HCT116 (cell line): ENCODE results near the gene PSMG3. TPM values are rescaled to one million over a fixed set of nuclear protein-coding genes. Genes with fewer than 3 reads are reported as not detected.

Experiments
- ATAC-seq: fragments of 200-7000 bp; cut with Tn5 transposase; 2 replicates; pipeline ENCODE4 v1.9.1; 2020; ENCODE audit warnings: mild to moderate bottlenecking, moderate library complexity
- BruUV-seq: library from RNA; stranded (reverse); fragments of 400-500 nt; replicated peaks from 2 replicates; lab custom pipeline; 2021; lab: Mats Ljungman, UMichigan
- CTCF ChIA-PET: fragments of 300-600 bp; sonication (Branson Sonifier 250); formaldehyde crosslinking; loops from one replicate; lab custom pipeline; 2021; ENCODE audit warnings: antibody characterized with exemption; lab: Charles Lee
- POLR2A ChIA-PET: fragments of 300-600, 350-600 bp; sonication (Branson Sonifier 250); formaldehyde crosslinking; loops from one replicate; lab custom pipeline; 2021; ENCODE audit warnings: antibody characterized with exemption; lab: Charles Lee
- RAD21 ChIA-PET, 2 experiments: fragments of 300-600 bp; sonication (Branson Sonifier 250); formaldehyde crosslinking; loops; one replicate each; lab custom pipeline; 2023; ENCODE audit warnings: low total read pairs in 2 of 2; ENCODE audit not compliant: uncharacterized antibody in 2 of 2, unreplicated experiment in 2 of 2, low non-redundant PET in 1 of 2; lab: Charles Lee
- DNase-seq: peaks from one replicate; pipeline ENCODE4 v3.0.0-alpha.2; 2010; ENCODE audit warnings: low read depth, low spot score
- H2AFZ ChIP-seq: fragments of 200-600 bp; shearing (Covaris generic), sonication (generic); 2 replicates; pipeline ENCODE4 v1.6.1; 2017; ENCODE audit warnings: low read depth, mixed run types, mixed read lengths, antibody characterized with exemption, low read length; ENCODE audit not compliant: poor library complexity, severe bottlenecking
- H3K27ac ChIP-seq: 2 replicates; pipeline ENCODE4 v1.5.1; 2012; ENCODE audit warnings: low read depth, low read length
- H3K27me3 ChIP-seq: fragments of 200-600 bp; sonication (generic); 2 replicates; pipeline ENCODE4 v1.6.1; 2016; ENCODE audit warnings: mixed run types, low read length, mixed read lengths; ENCODE audit not compliant: insufficient read depth
- H3K36me3 ChIP-seq, 2 experiments: fragments of 200-500 bp in 1 of 2; fragments of 200-600 bp in 1 of 2; sonication (Bioruptor generic) in 1 of 2; sonication (generic) in 1 of 2; 2 replicates each; pipeline versions ENCODE4 v1.5.1 to v1.6.1; 2014 to 2016; ENCODE audit warnings: low read length in 2 of 2, inconsistent platforms in 1 of 2, mixed read lengths in 1 of 2, mixed run types in 1 of 2; ENCODE audit not compliant: insufficient read depth in 2 of 2, control insufficient read depth in 1 of 2
- H3K4me1 ChIP-seq, 2 experiments: fragments of 200-600 bp in 1 of 2; sonication (generic) in 1 of 2; 2 replicates each; pipeline versions ENCODE4 v1.5.1 to v1.6.1; 2012 to 2017; ENCODE audit warnings: low read length in 2 of 2, inconsistent platforms in 1 of 2, mild to moderate bottlenecking in 1 of 2, mixed read lengths in 1 of 2, mixed run types in 1 of 2, moderate library complexity in 1 of 2; ENCODE audit not compliant: insufficient read depth in 2 of 2, control insufficient read depth in 1 of 2
- H3K4me2 ChIP-seq: fragments of 200-600 bp; sonication (generic); 2 replicates; pipeline ENCODE4 v1.6.1; 2017; ENCODE audit warnings: mixed run types, low read length, mixed read lengths
- H3K4me3 ChIP-seq, 2 experiments: fragments of 200-600 bp in 1 of 2; sonication (generic) in 1 of 2; replicated peaks in 1 of 2; 2 replicates each; pipeline ENCODE4 v1.5.1; 2011 to 2016; ENCODE audit warnings: low read length in 2 of 2, control low read depth in 1 of 2, low read depth in 1 of 2, mild to moderate bottlenecking in 1 of 2, mixed read lengths in 1 of 2, mixed run types in 1 of 2
- H3K79me2 ChIP-seq: fragments of 200-600 bp; sonication (generic); 2 replicates; pipeline ENCODE4 v1.6.1; 2017; ENCODE audit warnings: mild to moderate bottlenecking, mixed run types, low read length, moderate library complexity, mixed read lengths; ENCODE audit not compliant: insufficient read depth
- H3K9ac ChIP-seq: fragments of 200-600 bp; sonication (generic); 2 replicates; pipeline ENCODE4 v1.6.1; 2016; ENCODE audit warnings: low read length, mixed read lengths
- H3K9me2 ChIP-seq: fragments of 200-600 bp; sonication (generic), shearing (Covaris generic); 2 replicates; pipeline ENCODE4 v1.6.1; 2017; ENCODE audit warnings: mixed run types, mild to moderate bottlenecking, moderate library complexity; ENCODE audit not compliant: insufficient read depth
- H3K9me3 ChIP-seq, 2 experiments: fragments of 200-500 bp in 1 of 2; fragments of 200-600 bp in 1 of 2; sonication (Bioruptor generic) in 1 of 2; sonication (generic) in 1 of 2; 2 replicates each; pipeline ENCODE4 v1.6.1; 2014 to 2017; ENCODE audit warnings: low read length in 2 of 2, mixed read lengths in 2 of 2, inconsistent platforms in 1 of 2, low read depth in 1 of 2, mild to moderate bottlenecking in 1 of 2, mixed run types in 1 of 2, moderate library complexity in 1 of 2; ENCODE audit not compliant: control insufficient read depth in 1 of 2, insufficient read depth in 1 of 2
- H4K20me1 ChIP-seq: fragments of 200-600 bp; sonication (generic), shearing (Covaris generic); 2 replicates; pipeline ENCODE4 v1.6.1; 2017; ENCODE audit warnings: mixed run types, mild to moderate bottlenecking, moderate library complexity; ENCODE audit not compliant: insufficient read depth
- CEBPB ChIP-seq: IDR thresholded peaks from 2 replicates; pipeline ENCODE4 v1.6.1; 2012; ENCODE audit warnings: low read depth
- ELF1 ChIP-seq: IDR thresholded peaks from 2 replicates; pipeline ENCODE4 v1.6.1; 2012; ENCODE audit warnings: low read depth, borderline replicate concordance
- EZH2 ChIP-seq: fragments of 200-600 bp; sonication (generic); IDR thresholded peaks from 2 replicates; pipeline ENCODE4 v1.6.1; 2017; ENCODE audit warnings: antibody characterized with exemption, mixed run types
- EZH2phosphoT487 ChIP-seq: fragments of 200-600 bp; IDR thresholded peaks from 2 replicates; pipeline ENCODE4 v1.6.1; 2018; ENCODE audit warnings: antibody characterized with exemption, borderline replicate concordance
- FOSL1 ChIP-seq: IDR thresholded peaks from 2 replicates; pipeline ENCODE4 v1.6.1; 2012; ENCODE audit warnings: low read depth
- JUND ChIP-seq: IDR thresholded peaks from 2 replicates; pipeline ENCODE4 v1.6.1; 2012
- MAX ChIP-seq: IDR thresholded peaks from 2 replicates; pipeline ENCODE4 v1.6.1; 2012
- RAD21 ChIP-seq: IDR thresholded peaks from 2 replicates; pipeline ENCODE4 v1.6.1; 2012; ENCODE audit warnings: low read depth, mild to moderate bottlenecking
- SIN3A ChIP-seq: IDR thresholded peaks from 2 replicates; pipeline ENCODE4 v1.6.1; 2012; ENCODE audit warnings: low read depth
- SRF ChIP-seq: IDR thresholded peaks from 2 replicates; pipeline ENCODE4 v1.6.1; 2012; ENCODE audit warnings: low read depth
- TCF7L2 ChIP-seq: IDR thresholded peaks from 2 replicates; pipeline ENCODE4 v1.7.0; 2011; ENCODE audit warnings: borderline replicate concordance, inconsistent platforms; ENCODE audit not compliant: insufficient read depth, insufficient read length; ENCODE audit errors: extremely low read depth
- ZFX ChIP-seq: fragments of 450-650 bp; IDR thresholded peaks from 2 replicates; pipeline ENCODE4 v1.6.1; 2017
- ZNF274 ChIP-seq: fragments of 200-500 bp; sonication (Bioruptor generic); IDR thresholded peaks from 2 replicates; pipeline ENCODE4 v1.6.1; 2014; ENCODE audit warnings: mild to moderate bottlenecking, low read depth, low read length, inconsistent platforms
- intact Hi-C: fragments of 100-400 bp; cut with micrococcal nuclease; formaldehyde crosslinking; loops from 2 replicates; pipeline ENCODE4 v1.10.0; 2022
- total RNA-seq: library from RNA; stranded (reverse); gene quantifications from one replicate; pipeline ENCODE4 v1.2.1, GENCODE V29; 2021; ENCODE audit not compliant: unreplicated experiment
- TF ChIP-seq, protein P1 (sequence below): IDR thresholded peaks from 2 replicates; pipeline ENCODE4 v1.6.1; 2012

The PSMG3 gene
- total RNA-seq, 1 experiment from 2014 or later: 60.9 TPM

GRCh38 chr7:1602386-1602785 is 32.6 kb upstream of the PSMG3 start:
- Histone ChIP-seq H3K79me2 (no peaks in the 10 kb centered on the region), H2AFZ (no peak overlapping the region), H3K9me3 (no peaks in the 10 kb centered on the region), H3K9ac (no peak overlapping the region), H3K27me3 (no peaks in the 10 kb centered on the region), H3K9me2 (no peaks in the 10 kb centered on the region), H3K4me1 (no peaks in the 10 kb centered on the region), H3K4me2 (no peak overlapping the region), H3K36me3 (no peaks in the 10 kb centered on the region), H3K4me3 (no peak overlapping the region), H3K27ac (no peak overlapping the region), H4K20me1 (no peaks in the 10 kb centered on the region)
- ChIA-PET POLR2A (no interaction called here), CTCF (no interaction called here), RAD21 (no interaction called here)
- TF ChIP-seq TCF7L2: no peak
- no peak for TF ChIP-seq ELF1
- TF ChIP-seq SRF: no peak
- TF ChIP-seq ZFX: no peak
- TF ChIP-seq FOSL1: no peak
- no peak for ATAC-seq
- DNase-seq: no peak
- no TSS peak for BruUV-seq
- intact Hi-C loops: no loop called here

DNA sequence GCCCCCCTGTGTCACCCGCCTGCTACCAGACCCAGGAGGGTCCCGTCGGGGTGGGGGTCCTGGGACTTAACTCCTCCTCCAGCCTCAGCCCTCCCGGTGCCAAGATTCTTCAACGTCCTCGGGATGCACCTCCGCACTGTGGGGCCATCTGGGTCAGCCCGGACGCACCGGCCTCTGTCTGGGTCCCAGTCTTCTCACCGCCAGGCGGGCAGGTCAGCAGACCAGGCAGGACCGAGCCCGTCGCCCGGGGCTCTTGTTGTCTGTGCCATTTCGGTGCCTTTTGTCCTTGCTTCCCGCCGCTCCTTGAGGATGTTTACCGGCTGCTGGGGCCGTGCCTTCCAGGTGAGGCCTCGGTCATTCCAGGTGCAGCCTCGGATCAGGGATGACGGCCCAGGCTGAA is 32.1 kb upstream of the PSMG3 start:
- no peak for ATAC-seq

More for the DNA sequence above, 32.1 kb upstream of the PSMG3 start:
- Histone ChIP-seq H3K79me2 (no peaks in the 10 kb centered on the region), H3K9ac (no peak overlapping the region), H2AFZ (no peak overlapping the region), H3K27ac (no peak overlapping the region), H3K4me3 (no peak overlapping the region), H3K4me2 (no peak overlapping the region), H3K9me2 (no peaks in the 10 kb centered on the region), H3K9me3 (no peaks in the 10 kb centered on the region), H3K4me1 (no peaks in the 10 kb centered on the region), H3K36me3 (no peaks in the 10 kb centered on the region), H3K27me3 (no peaks in the 10 kb centered on the region), H4K20me1 (no peaks in the 10 kb centered on the region)
- ChIA-PET POLR2A (no interaction called here), RAD21 (no interaction called here), CTCF (no interaction called here)
- BruUV-seq: no TSS peak
- TF ChIP-seq, protein P1, sequence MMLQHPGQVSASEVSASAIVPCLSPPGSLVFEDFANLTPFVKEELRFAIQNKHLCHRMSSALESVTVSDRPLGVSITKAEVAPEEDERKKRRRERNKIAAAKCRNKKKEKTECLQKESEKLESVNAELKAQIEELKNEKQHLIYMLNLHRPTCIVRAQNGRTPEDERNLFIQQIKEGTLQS: no peak
- TF ChIP-seq ZFX: no peak
- TF ChIP-seq EZH2: no peak
- TF ChIP-seq CEBPB: no peak
- no peak for TF ChIP-seq FOSL1
- no peak for TF ChIP-seq EZH2phosphoT487
- no peak for TF ChIP-seq MAX
- TF ChIP-seq RAD21: no peak
- TF ChIP-seq SIN3A: no peak
- TF ChIP-seq ZNF274: no peak
- TF ChIP-seq TCF7L2: no peak
- no peak for TF ChIP-seq JUND
- DNase-seq: no peak
- intact Hi-C loops: no loop called here
